Vagina (tissue), 2 donors: ENCODE data around the gene GORASP1. TPM values are rescaled to one million over a fixed set of nuclear protein-coding genes. Genes with fewer than 3 reads are reported as not detected.

Experiments
- DNase-seq, 2 donors: peaks; one replicate each; pipeline ENCODE4 v3.0.0-alpha.2; 2017; ENCODE audit errors: extremely low spot score in 2 of 2
- H3K27ac ChIP-seq: fragments of 200-600 bp; sonication (generic); one replicate; pipeline ENCODE4 v1.5.1; 2019
- H3K27me3 ChIP-seq: fragments of 200-600 bp; sonication (generic); one replicate; pipeline ENCODE4 v1.5.1; 2019
- H3K36me3 ChIP-seq, 2 donors: fragments of 200-600 bp; sonication (generic); one replicate each; pipeline ENCODE4 v1.5.1; 2017 to 2019
- H3K4me1 ChIP-seq: fragments of 200-600 bp; sonication (generic); one replicate; pipeline ENCODE4 v1.5.1; 2019
- H3K4me3 ChIP-seq, 2 donors: fragments of 200-600 bp; sonication (generic); 1 replicate in 1 of 2; 2 replicates in 1 of 2; pipeline ENCODE4 v1.5.1; 2016 to 2019
- H3K9me3 ChIP-seq: fragments of 200-600 bp; sonication (generic); one replicate; pipeline ENCODE4 v1.5.1; 2019
- POLR2A ChIP-seq, 2 donors: fragments of 450-650 bp; IDR thresholded peaks; one replicate each; pipeline ENCODE4 v1.6.1; 2017; ENCODE audit warnings: antibody characterized with exemption in 2 of 2, mild to moderate bottlenecking in 2 of 2, moderate library complexity in 2 of 2
- POLR2AphosphoS5 ChIP-seq, 2 donors: sonication (generic); formaldehyde crosslinking; IDR thresholded peaks; one replicate each; pipeline ENCODE4 v1.9.0; 2017; ENCODE audit warnings: antibody characterized with exemption in 2 of 2, mild to moderate bottlenecking in 2 of 2, low read depth in 1 of 2; ENCODE audit not compliant: insufficient read depth in 1 of 2
- intact Hi-C: fragments of 100-400 bp; cut with DNase I; formaldehyde crosslinking; loops from one replicate; pipeline ENCODE4 v1.15.1; 2023
- total RNA-seq: library from RNA; depleted of rRNA; stranded (reverse); fragments of >200 nt; gene quantifications from one replicate; pipeline ENCODE4 v1.2.3, GENCODE V29; 2016
- TF ChIP-seq, protein P1 (sequence below), 3 experiments: fragments of 450-650 bp in 2 of 3; fragments of 200-600 bp in 1 of 3; sonication (generic) in 1 of 3; IDR thresholded peaks; one replicate each; pipeline ENCODE4 v1.5.1; 2017 to 2019; ENCODE audit warnings: antibody characterized with exemption in 3 of 3, mild to moderate bottlenecking in 2 of 3, moderate library complexity in 2 of 3

GORASP1 gene
- total RNA-seq, 1 donor from 2014 or later: 45.9 TPM

- H3K4me3 ChIP-seq: no peak overlapping the region
- no peak overlapping the region for H3K27ac ChIP-seq
- H3K36me3 ChIP-seq: peaks cover 0 to 24% of the 10 kb centered on the region in 2 donors
- TF ChIP-seq POLR2AphosphoS5 (IDR thresholded peaks at IDR 0.05; ENCODE audit: insufficient read depth in 1 of 2, low read depth in 1 of 2) (no peak), POLR2A (IDR thresholded peaks at IDR 0.05) (no peak)
- TF ChIP-seq, protein P1, sequence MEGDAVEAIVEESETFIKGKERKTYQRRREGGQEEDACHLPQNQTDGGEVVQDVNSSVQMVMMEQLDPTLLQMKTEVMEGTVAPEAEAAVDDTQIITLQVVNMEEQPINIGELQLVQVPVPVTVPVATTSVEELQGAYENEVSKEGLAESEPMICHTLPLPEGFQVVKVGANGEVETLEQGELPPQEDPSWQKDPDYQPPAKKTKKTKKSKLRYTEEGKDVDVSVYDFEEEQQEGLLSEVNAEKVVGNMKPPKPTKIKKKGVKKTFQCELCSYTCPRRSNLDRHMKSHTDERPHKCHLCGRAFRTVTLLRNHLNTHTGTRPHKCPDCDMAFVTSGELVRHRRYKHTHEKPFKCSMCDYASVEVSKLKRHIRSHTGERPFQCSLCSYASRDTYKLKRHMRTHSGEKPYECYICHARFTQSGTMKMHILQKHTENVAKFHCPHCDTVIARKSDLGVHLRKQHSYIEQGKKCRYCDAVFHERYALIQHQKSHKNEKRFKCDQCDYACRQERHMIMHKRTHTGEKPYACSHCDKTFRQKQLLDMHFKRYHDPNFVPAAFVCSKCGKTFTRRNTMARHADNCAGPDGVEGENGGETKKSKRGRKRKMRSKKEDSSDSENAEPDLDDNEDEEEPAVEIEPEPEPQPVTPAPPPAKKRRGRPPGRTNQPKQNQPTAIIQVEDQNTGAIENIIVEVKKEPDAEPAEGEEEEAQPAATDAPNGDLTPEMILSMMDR (IDR thresholded peaks at IDR 0.05): no peak
- H3K4me1 ChIP-seq: peaks cover 54% of the 10 kb centered on the region
- no peaks in the 10 kb centered on the region for H3K27me3 ChIP-seq
- intact Hi-C loops: no loop called here
- DNase-seq: no peak
- H3K9me3 ChIP-seq: no peaks in the 10 kb centered on the region
Measured at GRCh38 chr3:39137991-39138803, 30.8 kb upstream of the GORASP1 start.

- Histone ChIP-seq H3K27ac (no peak overlapping the region), H3K27me3 (no peaks in the 10 kb centered on the region), H3K9me3 (no peaks in the 10 kb centered on the region), H3K36me3 (peaks cover 0 to 17% of the 10 kb centered on the region in 2 donors), H3K4me1 (peaks cover 47% of the 10 kb centered on the region), H3K4me3 (no peak overlapping the region)
- intact Hi-C loops: no loop called here
- DNase-seq: no peak
- TF ChIP-seq POLR2A (IDR thresholded peaks at IDR 0.05) (no peak), POLR2AphosphoS5 (IDR thresholded peaks at IDR 0.05; ENCODE audit: insufficient read depth in 1 of 2, low read depth in 1 of 2) (no peak)
- TF ChIP-seq, protein P1 (IDR thresholded peaks at IDR 0.05): no peak
Measured at GRCh38 chr3:39137435-39137936, 30.1 kb upstream of the GORASP1 start.

DNA sequence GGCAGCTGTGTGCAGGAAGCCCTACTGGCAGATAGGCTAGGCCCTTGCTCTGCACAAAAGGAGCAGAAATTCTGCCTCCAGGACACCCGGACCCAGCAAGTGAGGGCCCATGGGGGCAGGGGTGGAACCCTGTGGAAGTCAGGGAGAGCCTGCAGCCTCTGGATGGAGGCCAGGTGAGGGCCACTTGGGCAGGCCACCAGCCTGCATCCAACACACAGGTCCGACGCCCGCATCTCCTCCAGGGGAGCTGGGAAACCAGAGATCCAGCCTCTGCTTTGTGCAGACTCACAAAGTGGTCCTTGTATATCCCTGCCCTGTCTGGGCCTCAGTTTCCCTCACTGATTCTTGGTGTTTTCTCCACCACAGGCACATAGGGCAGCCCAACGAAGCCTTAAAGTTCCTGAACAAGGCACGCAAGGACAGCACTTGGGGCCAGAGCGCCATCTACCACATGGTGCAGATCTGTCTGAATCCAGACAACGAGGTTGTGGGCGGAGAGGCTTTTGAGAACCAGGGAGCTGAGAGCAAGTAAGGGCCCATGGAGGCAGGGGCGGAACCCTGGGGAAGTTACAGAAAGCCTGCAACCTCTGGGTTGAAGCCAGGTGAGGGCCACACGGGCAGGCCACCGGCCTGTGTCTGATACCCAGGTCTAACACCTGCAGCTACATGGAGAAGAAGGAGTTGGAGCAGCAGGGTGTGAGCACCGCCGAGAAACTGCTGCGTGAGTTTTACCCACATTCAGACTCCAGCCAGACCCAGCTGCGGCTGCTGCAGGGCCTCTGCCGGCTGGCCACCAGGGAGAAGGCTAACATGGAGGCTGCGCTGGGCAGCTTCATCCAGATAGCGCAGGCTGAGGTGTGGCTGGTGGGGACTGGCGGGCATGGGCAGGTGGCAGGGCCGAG is 29.4 kb upstream of the GORASP1 start:
- Histone ChIP-seq H3K27ac (no peak overlapping the region), H3K9me3 (no peaks in the 10 kb centered on the region), H3K27me3 (no peaks in the 10 kb centered on the region), H3K4me3 (no peak overlapping the region), H3K4me1 (peaks cover 40% of the 10 kb centered on the region), H3K36me3 (peaks cover 0 to 11% of the 10 kb centered on the region in 2 donors)
- no peak for DNase-seq
- intact Hi-C loops: no loop called here
- no peak for TF ChIP-seq POLR2AphosphoS5 (IDR thresholded peaks at IDR 0.05; ENCODE audit: insufficient read depth in 1 of 2, low read depth in 1 of 2)
- TF ChIP-seq, protein P1 (IDR thresholded peaks at IDR 0.05): no peak
- TF ChIP-seq POLR2A (IDR thresholded peaks at IDR 0.05): no peak

- H3K9me3 ChIP-seq: no peaks in the 10 kb centered on the region
- DNase-seq: no peak
- H3K36me3 ChIP-seq: peaks cover 0 to 4% of the 10 kb centered on the region in 2 donors
- TF ChIP-seq, protein P1 (IDR thresholded peaks at IDR 0.05): no peak
- peak in 1 of 2 donors; percentile 13 for TF ChIP-seq POLR2AphosphoS5 (IDR thresholded peaks at IDR 0.05; ENCODE audit: insufficient read depth in 1 of 2, low read depth in 1 of 2)
- H3K27me3 ChIP-seq: no peaks in the 10 kb centered on the region
- H3K4me1 ChIP-seq: peaks cover 25% of the 10 kb centered on the region
- H3K4me3 ChIP-seq: no peak overlapping the region
- H3K27ac ChIP-seq: no peak overlapping the region
- intact Hi-C loops: no loop called here
Measured at GRCh38 chr3:39135170-39135805, 27.9 kb upstream of the GORASP1 start.
